ENCODE measurements around the gene CDH22. TPM values are rescaled to one million over a fixed set of nuclear protein-coding genes. Genes with fewer than 3 reads are reported as not detected.

CDH22 gene
- polyA plus RNA-seq, 1 donor from 2014 or later = 2.1 TPM

- H3K9me3 ChIP-seq (ENCODE audit: low read length) = no peaks in the 10 kb centered on the region
- H3K79me2 ChIP-seq (replicated peaks; ENCODE audit: insufficient read depth, low read length) = no peaks in the 10 kb centered on the region
- H4K20me1 ChIP-seq (ENCODE audit: insufficient read depth) = no peaks in the 10 kb centered on the region
- TF ChIP-seq SMC3 (conservative IDR thresholded peaks at IDR 0.05; ENCODE audit: poor library complexity) (no peak), EP300 (conservative IDR thresholded peaks at IDR 0.05; ENCODE audit: poor library complexity, severe bottlenecking) (no peak), MXI1 (conservative IDR thresholded peaks at IDR 0.05; ENCODE audit: poor library complexity, severe bottlenecking) (no peak), CTCF (IDR thresholded peaks at IDR 0.05; ENCODE audit: poor library complexity, severe bottlenecking) (no peak), RAD21 (conservative IDR thresholded peaks at IDR 0.05) (no peak), EZH2 (IDR thresholded peaks at IDR 0.05; ENCODE audit: borderline replicate concordance, insufficient read depth, low read length, poor library complexity, severe bottlenecking) (no peak), REST (IDR thresholded peaks at IDR 0.05; ENCODE audit: borderline replicate concordance) (no peak), TAF1 (IDR thresholded peaks at IDR 0.05; ENCODE audit: low read depth) (no peak), POLR2AphosphoS5 (IDR thresholded peaks at IDR 0.05) (no peak)
- H3K36me3 ChIP-seq (ENCODE audit: insufficient read depth, low read length) = no peaks in the 10 kb centered on the region
- H3K9ac ChIP-seq (ENCODE audit: low read length) = no peak overlapping the region
- H3K9me2 ChIP-seq (ENCODE audit: insufficient read depth, low read length) = no peaks in the 10 kb centered on the region
- H3K4me2 ChIP-seq (ENCODE audit: low read length) = no peak overlapping the region
- no peaks in the 10 kb centered on the region for H3K27me3 ChIP-seq (ENCODE audit: insufficient read depth, low read depth, low read length)
- no peak overlapping the region for H2AFZ ChIP-seq (ENCODE audit: low read depth, low read length)
- no peak overlapping the region for H3K27ac ChIP-seq (ENCODE audit: low read length)
- H3K4me3 ChIP-seq (ENCODE audit: low read length) = no peak overlapping the region
- H3F3A ChIP-seq (ENCODE audit: insufficient read depth, low read length, poor library complexity, severe bottlenecking) = no peaks in the 10 kb centered on the region
Measured at GRCh38 chr20:46327557-46327956, 19.3 kb upstream of the CDH22 start.

- no peak overlapping the region for H3K27ac ChIP-seq (ENCODE audit: low read length)
Measured at GRCh38 chr20:46325789-46326188, 17.5 kb upstream of the CDH22 start.

More at GRCh38 chr20:46325789-46326188, 17.5 kb upstream of the CDH22 start:
- Histone ChIP-seq H3K27me3 (ENCODE audit: insufficient read depth, low read depth, low read length) (no peaks in the 10 kb centered on the region), H3F3A (ENCODE audit: insufficient read depth, low read length, poor library complexity, severe bottlenecking) (no peaks in the 10 kb centered on the region), H3K4me2 (ENCODE audit: low read length) (no peak overlapping the region), H3K36me3 (ENCODE audit: insufficient read depth, low read length) (no peaks in the 10 kb centered on the region), H2AFZ (ENCODE audit: low read depth, low read length) (no peak overlapping the region), H3K9ac (ENCODE audit: low read length) (no peak overlapping the region), H3K4me3 (ENCODE audit: low read length) (no peak overlapping the region), H3K9me2 (ENCODE audit: insufficient read depth, low read length) (no peaks in the 10 kb centered on the region), H3K9me3 (ENCODE audit: low read length) (no peaks in the 10 kb centered on the region), H3K79me2 (replicated peaks; ENCODE audit: insufficient read depth, low read length) (no peaks in the 10 kb centered on the region), H4K20me1 (ENCODE audit: insufficient read depth) (no peaks in the 10 kb centered on the region)
- TF ChIP-seq CTCF (IDR thresholded peaks at IDR 0.05; ENCODE audit: poor library complexity, severe bottlenecking) = no peak
- TF ChIP-seq TAF1 (IDR thresholded peaks at IDR 0.05; ENCODE audit: low read depth) = no peak

Measured in neural cell (in vitro differentiated cells).